GM21619 (cell line): ENCODE results near the gene DPF3.

Experiments
- ATAC-seq: cut with Tn5 transposase; IDR thresholded peaks from one replicate; pipeline ENCODE4 v1.9.1; 2021; ENCODE audit not compliant: unreplicated experiment

Gene DPF3

DNA sequence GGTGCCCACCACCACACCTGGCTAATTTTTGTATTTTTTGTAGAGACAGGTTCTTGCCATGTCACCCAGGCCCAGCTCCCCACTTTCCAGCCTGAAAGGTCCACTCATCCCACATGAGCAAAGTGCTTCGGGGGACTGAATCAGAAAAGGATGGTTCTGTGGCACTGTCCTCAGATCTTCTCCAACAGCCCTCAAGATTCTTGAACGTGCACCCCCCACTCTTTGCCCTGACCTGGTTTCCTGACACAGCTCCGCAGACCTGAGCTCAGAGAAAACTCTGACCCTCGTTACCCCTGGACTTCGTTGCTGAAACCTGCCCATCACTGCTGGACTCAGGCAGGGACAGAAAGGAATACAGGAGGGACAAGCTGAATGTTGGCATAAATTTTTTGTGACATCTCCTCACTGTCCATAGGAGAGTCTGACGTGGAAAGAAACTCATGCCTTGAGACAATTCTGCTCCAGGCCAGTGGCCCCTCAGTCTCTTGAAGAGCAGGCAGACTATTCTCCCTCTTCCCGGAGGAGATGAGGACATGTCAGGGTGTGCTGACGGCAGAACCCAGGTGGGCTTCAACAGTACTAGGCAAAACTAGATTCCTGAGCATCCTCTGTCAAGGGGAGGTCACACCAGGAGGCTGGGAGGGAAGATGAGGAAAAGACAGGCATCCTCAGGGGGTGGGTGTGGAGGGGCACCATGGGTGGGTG, 149.3 kb downstream of the DPF3 start:
- ATAC-seq = no peak

DNA sequence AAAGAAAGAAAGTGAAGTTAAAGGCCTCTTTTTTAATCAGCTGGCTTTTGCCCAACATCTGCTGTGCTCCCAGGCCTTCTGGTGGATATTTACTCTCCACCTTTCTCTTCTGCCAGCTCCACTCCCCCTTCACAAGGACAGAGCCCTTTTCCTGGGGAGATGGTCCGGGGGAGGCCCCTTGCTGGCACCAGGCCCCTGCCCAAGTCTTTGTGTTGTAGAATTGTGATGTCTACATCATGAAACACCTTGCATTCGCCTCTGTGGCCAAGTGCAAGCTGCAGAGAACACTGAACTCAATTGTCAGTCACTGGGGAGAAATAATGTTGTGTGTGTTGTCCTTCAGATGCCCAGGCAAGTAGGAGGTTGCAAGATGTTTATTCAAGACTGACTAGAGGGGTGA, 150.3 kb downstream of the DPF3 start:
- no peak for ATAC-seq

DNA sequence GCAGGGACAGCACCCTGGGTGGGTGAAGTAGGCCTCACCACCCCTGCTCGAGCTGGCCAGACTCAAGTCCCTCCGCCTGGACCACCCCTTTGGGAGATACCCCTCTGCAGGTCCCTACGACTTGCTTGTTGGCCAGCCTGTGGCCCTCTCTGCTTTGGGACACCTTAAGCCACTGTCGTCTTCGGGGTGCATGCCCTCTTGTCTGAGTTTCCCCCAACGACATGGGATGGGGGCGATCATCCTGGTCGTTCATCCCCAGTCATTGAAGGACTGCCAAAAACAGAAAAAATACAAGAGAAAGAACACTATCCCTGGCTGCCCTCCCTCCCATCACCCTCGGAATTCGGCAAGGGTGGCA, 151.1 kb downstream of the DPF3 start:
- no peak for ATAC-seq

DNA sequence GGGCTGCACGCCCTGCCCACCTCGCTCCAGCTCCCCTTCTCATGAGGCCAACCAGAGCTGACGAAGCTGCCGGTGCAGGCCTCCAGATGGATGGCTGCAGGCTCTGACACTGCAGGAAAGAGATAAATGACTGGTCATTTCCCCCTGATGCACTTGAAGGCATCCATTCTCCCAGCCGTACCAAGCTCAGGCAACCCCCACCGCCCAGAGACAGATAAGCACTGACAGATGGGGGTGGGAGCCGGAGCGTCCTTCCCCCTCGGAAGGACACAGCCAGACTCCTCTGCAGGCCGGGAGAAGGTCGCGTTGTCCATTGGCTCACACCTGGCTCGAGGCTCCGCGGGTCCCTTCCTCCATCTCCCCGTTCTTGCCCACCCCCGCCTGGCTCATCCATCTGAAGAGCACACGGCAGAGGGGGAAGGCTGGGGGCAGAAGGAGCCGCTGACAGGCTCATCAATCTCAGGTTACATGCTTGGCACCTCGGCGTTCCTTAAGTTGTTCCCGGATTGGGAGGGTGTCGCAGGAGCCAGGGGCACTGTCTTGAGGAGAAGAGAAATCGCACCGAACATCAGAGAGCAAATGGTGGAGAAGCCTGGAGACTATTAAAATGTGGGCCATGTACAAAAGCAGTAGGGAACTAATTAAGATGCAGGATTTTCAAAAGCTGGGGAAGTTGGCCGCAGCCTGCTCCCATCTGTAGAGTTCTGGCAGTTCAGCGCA, 151.6 kb downstream of the DPF3 start:
- ATAC-seq = no peak

DNA sequence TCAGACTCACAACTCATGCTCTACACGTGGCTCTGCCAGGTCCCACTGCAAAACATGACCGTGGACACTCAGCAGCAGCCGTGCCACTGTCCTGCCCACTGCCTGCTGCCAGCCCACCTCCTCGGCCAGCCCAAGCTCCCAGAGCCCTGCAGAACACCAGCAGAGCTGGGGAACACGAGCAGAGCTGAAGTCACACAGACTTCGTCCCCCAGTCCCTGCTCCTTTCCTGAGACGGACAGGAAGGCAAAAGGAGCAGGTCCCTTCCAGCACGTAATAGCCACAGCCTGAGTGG, 152.1 kb downstream of the DPF3 start:
- ATAC-seq = no peak

DNA sequence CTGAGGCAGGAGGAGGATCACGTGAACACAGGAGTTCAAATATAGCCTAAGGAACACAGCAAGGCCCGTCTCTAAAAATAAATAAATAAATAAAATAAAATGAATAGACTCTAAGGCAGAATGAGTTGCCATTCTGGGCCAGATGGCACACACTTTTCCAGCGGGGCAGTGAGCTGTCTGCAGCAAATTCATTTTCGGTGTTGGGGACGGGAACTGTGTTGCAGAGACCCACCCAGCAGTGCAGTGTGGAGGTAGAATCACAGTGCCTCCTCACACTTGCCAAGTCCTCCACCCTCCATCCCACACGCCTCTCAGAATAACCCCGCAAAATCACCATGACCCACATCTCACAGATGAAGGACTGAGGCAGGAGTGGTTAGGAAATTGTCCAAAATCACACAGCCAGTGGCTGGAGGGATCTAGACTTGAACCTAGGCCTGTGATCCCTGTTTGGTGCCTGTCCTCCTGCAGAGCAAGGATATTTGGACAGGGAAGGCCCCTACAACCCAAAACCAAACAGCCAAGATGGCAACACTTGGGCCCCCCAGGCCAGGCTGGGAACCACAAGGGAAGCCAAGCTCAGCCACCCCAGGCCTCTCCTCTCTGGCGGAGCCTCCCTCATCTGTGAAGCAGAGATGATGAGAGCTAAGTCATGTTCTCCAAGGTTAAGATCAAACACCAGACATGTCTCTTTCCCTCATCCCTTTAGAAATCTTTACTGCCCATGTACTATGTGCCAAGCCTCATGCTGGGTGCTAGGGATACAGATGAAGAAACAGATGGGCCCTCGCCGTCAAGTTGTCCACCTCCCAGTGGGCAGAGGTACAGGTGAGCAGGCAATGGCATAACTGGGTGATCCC, 152.7 kb downstream of the DPF3 start:
- no peak for ATAC-seq

DNA sequence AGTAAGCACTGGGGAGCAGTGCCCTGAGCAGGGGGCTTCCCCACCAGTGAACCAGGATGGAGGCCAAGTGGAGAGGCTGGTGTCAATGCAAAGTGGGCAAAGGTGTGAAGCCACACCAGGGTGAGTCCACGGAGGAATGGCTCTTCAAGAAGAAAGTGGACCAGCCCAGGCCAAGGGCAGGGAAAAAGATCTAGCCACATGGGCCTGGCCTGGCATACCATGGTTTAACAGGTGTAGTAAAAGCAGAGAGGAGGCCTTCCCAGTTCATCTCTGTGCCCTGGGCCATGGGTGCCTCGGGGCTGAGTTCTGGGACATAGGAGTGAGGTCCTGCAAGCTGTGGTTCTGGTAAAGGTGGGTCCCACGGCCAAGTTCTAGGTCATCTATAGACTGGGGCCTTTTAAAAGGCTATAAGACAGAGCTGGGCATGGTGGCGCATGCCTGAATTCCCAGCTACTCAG, 153.4 kb downstream of the DPF3 start:
- no peak for ATAC-seq

DNA sequence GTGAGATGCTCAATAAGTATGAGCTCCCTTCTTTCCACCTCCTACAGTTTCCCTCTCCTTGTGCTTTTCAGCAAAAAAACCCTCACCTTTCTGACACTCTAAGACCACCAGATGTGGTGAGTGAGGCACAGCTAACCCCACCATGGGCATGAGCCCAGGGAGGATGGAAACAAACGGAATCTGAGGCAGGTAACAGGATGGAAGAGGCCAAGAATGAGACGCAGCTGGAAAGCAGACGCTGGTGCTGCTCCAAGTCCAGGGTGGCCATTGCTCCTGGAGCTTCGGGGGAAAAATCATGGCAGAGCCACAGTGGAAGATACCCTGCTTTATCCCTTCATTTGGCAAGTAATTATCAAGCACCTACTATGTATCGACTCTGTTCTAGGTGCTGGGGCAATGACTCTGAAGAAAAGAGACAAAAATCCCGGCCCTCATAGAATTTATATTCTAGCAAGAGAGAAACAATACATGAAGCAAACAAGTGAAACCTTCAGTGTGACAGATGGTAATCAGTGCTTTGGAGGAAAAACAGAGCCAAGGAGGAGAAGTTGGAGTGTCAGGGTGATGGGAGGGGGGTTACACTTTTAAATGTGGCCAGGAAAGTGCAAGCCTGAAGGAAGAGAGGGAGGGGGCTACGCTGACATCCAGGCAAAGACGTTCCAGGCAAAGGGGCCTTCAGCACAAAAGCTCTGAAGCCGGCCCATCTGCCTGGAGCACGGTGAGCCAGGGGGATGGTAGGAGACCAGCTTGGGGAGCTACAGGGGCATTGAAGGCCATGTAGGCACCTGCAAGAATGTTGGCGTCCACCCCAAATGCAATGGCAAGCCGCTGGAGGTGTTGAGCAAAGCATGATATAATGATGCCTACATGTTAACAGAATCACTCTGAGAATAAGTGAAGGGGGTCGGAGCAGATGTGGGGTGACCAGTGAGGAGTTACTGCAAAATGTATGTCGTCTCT, 154.2 kb downstream of the DPF3 start:
- ATAC-seq = no peak

DNA sequence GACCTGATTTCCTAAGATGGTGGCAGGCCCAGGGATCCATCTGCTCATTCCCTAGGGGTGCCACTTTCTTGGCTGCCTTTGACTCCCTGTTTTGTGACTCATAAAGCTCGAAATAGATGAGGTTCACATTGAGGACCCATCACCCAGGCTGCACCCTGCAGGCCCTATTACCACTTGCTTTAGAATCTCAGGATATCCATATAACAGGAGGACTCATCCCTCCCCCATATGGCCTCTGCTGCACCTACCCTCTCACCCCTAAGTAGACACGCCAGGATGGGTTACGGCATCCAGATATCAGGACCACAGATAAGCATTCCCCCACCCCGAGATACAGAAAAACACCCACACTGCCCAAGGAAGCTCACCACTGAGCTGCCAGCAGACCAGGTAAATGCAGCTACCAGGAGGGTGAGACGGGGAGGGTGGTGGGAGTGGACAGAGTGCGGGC, 155.7 kb downstream of the DPF3 start:
- ATAC-seq = no peak

DNA sequence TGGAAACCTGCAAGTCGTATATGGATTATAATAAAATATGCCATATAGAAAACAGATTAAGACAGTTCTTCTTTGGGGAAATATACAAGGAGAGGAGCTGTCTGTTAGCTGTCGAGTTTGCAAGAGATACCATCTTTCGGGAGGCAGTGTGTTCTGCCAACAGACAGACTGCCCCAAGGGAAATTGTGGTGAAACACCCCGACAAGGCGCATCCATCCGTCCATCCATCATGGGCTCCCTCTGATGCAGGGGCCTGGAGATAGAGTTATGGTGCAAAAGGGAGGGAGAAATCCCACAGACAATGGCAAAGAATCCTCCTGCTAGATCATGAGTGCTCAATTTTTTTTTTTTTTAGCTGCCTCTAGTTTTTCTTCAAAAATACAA, 156.3 kb downstream of the DPF3 start:
- no peak for ATAC-seq

DNA sequence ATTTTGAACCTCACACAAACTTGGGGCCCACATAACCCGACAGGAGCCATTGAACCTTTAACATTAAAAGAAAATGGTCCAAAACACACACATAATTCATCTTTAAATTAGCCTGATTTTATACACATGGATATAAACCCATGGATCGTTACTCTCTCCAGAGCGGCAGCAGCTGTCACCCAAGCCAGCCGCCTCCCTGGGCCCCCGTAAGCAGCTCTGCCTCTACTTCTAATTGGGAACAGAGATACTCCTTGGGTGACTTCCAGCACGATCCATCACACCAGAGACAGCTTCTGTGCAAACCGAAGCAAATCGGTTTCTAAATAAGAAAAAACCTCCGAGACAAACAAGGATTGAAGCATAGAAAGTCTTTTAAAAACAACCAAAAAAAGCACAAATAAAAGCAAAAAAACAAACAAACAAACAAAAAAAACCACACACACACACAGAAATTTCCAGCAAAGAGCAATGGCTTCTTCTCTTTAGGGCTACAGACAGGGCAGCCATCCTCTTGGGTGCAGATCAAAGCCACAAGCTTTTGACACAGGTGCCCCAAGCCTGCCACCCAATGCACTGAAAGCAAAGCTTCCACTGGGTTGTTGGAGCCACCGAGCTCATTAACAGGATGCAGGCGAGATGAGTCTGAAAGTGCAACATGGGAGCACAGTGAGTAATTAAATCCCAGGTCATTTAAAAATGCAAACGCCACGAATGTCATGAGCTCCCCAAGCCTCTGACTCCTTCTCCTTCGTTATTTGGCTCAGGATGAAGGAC, 156.9 kb downstream of the DPF3 start:
- ATAC-seq = no peak

DNA sequence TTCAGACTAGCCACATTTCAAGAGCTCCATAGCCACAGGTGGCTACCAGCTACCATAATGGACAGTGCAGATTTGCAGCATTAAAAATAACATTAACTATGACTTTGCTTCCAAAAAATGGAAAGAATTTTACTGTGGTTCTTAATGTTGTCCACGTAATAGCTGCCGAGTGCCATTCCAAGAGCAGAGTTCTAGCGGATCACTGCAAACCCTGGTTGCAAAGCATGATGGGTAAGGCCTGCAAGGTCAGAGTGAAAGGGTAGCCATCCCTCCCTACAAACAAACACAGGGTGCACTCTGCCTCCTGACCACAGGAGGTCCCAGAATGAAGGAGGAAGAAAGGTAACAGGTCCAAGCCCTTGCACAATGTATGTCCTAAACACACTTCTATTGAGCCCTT, 157.6 kb downstream of the DPF3 start:
- ATAC-seq = no peak

DNA sequence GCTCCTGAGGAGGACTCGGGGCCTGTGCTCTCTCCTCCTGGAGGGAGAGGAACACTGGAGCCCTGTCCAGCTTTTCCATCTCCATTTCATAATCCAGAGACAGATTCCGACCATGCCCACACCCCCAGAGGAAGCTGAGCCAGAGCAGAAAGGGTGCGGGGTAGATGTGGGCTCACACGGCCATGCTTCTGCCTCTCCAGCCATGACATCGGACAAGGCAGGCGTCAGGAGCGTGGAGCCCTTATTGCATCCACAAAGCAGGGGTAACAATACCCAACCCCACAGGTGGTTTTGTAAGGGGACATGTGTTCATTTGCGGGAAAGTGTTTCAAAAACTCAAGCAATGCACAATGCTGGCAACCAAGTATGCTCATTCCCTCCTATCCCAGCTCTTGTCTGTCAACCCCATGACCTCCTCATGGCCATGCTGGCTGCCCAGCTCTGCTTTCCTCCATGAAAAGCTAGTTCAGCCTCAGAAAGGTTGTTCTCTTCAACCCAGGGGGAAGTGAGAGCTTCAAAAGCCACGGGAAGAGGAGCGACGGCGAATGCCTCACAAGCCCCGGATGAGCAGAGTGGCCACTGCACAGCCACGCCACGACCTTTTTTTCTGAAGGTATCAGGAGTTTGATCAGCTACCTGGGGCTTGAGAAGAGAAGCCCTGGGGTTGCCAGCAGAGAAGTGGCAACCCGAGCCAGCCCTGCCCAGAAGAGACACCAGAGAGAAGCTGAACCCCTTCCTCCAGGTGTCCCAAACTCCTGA, 161.7 kb downstream of the DPF3 start:
- ATAC-seq = no peak

DNA sequence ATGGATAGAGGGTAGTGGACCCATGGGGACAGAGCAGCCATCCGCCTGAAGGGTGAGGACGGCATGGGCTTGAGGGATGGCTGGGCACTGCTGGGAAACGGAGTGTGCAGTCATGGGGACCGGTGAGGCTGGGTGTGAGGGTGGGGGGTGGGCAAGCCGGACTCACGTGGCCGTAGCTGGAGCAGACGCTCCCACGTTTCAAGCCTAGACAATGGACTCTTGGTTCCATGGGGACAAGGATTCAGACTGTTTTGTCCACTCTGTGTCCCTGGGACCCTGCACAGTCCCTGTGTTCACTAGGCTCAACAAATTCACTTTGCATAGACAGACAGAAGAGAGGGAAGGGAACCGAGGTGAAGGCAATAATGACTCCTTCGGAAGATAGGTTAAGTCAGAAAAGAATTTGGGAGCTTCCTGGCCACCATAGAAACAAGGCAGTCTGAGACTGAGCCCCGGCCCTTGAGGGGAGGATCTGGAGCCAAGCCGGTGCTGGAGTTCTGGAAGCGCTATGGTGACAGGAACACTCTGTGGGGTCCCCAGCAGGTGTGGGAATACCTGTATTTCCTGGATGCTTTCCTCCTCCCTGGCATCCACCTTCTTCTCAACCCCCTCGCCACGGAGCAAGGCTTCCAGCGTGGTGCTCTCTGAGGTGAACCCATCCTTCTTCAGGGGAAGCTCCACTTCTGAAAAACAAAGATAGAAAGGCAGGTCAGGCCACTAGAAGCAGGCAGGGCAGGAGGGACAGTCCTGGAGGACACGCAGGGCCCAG, 162.5 kb downstream of the DPF3 start:
- ATAC-seq = no peak

DNA sequence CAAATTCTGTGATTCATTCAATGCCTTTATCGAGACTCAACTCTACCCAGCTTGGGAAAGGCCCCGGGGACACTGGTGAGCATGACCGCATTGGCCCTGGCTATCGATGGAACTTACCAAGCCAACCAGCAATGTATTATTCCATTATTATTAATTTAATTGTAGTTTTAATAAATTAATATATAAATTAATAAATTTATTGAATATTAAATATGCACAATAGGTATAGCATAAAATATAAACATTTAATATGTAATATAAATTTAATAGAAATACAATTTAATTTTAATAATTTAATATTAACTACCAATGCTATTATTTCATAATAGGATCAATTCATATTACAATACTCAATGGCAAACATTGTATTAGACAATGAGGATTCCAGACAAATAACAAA, 163.4 kb downstream of the DPF3 start:
- no peak for ATAC-seq

DNA sequence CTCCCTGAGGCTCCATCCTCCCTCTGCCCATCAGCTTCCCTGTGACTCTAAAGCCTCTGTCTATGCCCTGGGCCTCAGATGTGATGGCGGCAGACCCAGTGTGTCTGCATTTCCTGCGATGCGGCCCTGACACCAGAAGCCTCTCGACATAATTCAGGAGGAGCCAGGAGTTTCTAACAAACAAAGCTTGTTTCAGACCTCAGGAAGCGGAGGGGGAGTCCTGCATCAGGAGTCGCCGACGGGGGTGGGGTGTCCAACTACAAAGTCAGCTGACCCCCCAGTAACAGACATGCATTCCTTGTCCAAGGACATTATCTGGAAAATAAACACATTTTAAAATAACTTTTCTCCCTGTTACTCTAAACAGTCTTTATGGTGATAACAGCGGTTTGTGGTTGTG, 167.5 kb downstream of the DPF3 start:
- ATAC-seq = no peak

DNA sequence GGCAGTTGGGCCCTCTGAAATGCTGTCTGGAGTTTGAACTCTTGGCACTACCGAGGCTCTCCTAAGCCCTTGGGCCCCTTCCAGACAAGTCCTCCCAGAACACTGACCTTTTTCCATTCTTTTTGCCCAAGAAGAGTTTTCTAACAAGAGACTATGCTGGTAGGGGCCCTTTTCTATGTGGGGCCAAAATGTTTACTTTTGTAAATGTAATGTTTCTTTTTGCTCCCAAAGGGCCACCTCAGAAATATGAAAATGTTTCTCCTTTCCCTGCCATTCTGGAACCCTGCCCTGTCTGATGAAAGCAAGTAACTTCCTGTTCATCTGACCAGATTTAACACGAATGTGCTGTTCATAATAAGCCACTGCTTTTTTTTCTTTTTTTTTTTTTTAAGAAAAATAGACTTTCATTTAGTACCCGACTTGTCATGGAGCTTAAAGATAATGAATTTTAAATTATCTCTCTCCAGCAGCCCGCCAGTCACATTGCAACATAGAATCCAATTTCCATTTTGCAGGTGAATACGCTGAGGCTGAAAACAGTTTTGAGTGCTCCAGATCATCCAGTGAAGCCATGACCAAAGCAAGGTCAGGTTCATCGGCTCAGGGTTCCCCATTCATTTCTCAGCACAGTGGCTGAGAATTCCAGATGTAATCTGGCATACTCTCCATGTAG, 169.9 kb downstream of the DPF3 start:
- no peak for ATAC-seq

DNA sequence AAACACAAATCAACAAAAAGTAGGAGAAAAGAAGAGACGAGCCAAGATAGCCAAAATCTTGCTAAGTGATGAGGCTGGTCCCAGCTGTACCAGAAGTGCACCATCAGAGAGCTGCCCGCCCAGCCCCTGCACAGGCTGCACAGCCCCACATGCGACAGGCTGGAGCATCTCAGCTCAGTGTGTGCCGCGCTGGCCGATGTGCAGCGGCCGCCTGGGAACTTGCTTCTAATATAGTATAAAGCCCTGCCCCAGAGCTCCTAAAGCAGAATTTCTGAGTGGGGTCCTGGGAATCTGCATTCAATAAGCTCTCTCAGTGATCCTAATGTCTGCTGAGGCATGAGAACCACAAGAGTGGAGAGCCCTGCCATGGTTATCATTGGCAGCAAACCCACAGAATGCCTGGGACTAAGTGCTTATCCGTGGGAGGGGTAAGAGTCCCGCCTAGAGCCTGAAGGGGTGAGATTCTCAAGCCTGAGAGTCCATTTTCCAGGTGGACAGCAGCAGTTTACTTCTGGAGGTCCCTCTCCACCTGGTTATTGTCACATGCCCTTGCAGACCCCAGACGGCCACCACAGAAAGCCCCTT, 171.6 kb downstream of the DPF3 start:
- ATAC-seq = no peak
